Measurements from ENCODE around the gene TMEM187. TPM values are rescaled to one million over a fixed set of nuclear protein-coding genes. Genes with fewer than 3 reads are reported as not detected.

TMEM187 gene
- total RNA-seq, 1 experiment from 2014 or later = 9.4 TPM

DNA sequence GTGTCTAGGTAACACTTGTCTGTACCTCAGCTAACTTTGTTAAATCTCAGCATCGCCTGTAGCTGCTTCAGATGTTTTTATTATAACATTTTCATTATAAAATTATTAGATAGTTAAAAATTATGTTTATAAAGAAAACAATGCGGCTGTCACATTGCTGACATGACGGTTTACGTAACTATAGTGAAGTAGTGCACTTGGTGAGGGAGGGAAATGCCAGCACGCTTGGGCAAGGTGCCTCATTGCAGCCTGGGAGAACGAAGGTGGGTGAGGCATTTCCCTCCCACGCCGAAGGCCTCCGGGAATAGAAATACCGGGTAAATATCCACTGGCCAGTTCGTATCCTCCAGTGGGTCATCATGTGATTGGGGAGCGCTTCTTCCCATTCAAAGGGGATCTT lies 15.9 kb downstream of the TMEM187 start:
- CTCF ChIA-PET = no interaction called here
- intact Hi-C loops (cut with micrococcal nuclease; ENCODE audit: unreplicated experiment) = no loop called here
- H3K9me3 Mint-ChIP-seq (ENCODE audit: low read depth, unreplicated experiment) = peaks cover 3% of the 10 kb centered on the region
- BruUV-seq (replicated peaks) = no TSS peak
- no peaks in the 10 kb centered on the region for H3K36me3 Mint-ChIP-seq (ENCODE audit: insufficient read depth, unreplicated experiment)
- no peaks in the 10 kb centered on the region for H3K27me3 Mint-ChIP-seq (ENCODE audit: unreplicated experiment)
- DNase-seq = no peak
- no peak overlapping the region for H3K27ac Mint-ChIP-seq (ENCODE audit: unreplicated experiment)
- TF ChIP-seq, protein P1, sequence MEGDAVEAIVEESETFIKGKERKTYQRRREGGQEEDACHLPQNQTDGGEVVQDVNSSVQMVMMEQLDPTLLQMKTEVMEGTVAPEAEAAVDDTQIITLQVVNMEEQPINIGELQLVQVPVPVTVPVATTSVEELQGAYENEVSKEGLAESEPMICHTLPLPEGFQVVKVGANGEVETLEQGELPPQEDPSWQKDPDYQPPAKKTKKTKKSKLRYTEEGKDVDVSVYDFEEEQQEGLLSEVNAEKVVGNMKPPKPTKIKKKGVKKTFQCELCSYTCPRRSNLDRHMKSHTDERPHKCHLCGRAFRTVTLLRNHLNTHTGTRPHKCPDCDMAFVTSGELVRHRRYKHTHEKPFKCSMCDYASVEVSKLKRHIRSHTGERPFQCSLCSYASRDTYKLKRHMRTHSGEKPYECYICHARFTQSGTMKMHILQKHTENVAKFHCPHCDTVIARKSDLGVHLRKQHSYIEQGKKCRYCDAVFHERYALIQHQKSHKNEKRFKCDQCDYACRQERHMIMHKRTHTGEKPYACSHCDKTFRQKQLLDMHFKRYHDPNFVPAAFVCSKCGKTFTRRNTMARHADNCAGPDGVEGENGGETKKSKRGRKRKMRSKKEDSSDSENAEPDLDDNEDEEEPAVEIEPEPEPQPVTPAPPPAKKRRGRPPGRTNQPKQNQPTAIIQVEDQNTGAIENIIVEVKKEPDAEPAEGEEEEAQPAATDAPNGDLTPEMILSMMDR (IDR thresholded peaks at IDR 0.05; ENCODE audit: unreplicated experiment) = no peak
- H3K4me3 Mint-ChIP-seq (ENCODE audit: low read depth, unreplicated experiment) = no peak overlapping the region
- no peaks in the 10 kb centered on the region for H3K4me1 Mint-ChIP-seq (ENCODE audit: low read depth, unreplicated experiment)

DNA sequence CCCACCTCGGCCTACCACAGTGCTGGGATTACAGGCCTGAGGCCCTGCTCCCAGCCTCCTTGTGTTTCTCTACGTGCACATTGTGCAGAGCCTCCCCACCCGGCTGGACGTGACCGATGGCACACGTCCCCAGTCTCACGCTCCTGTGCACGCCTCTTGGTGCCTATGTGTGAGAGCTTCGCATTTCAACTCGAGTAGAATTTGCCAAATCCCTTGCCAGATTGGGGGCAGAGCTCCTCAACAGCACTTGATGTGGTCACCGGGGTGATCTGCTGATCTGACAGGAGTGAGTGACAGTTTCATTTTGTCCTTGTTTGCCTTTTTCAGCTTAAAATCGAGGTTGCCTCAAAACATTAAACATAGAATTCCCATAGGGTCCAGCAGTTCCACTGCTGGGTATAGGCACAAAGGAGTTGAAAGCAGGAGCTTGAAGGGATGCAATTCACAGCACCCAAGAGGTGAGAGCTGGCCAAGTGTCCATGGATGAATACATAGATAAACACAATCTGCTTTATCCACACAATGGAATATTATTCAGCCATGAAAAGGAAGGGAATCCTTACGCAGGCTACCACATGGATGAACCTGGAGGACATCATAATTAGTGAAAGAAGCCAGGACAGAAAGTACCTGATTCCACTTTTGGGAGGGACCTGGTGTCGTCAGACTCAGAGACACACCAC lies 17.6 kb downstream of the TMEM187 start:
- H3K27me3 Mint-ChIP-seq (ENCODE audit: unreplicated experiment) = no peaks in the 10 kb centered on the region
- CTCF ChIA-PET = no interaction called here
- intact Hi-C loops (cut with micrococcal nuclease; ENCODE audit: unreplicated experiment) = no loop called here
- no TSS peak for BruUV-seq (replicated peaks)
- H3K27ac Mint-ChIP-seq (ENCODE audit: unreplicated experiment) = no peak overlapping the region
- no peak overlapping the region for H3K4me3 Mint-ChIP-seq (ENCODE audit: low read depth, unreplicated experiment)
- no peaks in the 10 kb centered on the region for H3K36me3 Mint-ChIP-seq (ENCODE audit: insufficient read depth, unreplicated experiment)
- peaks cover 3% of the 10 kb centered on the region for H3K9me3 Mint-ChIP-seq (ENCODE audit: low read depth, unreplicated experiment)
- TF ChIP-seq, protein P1 (IDR thresholded peaks at IDR 0.05; ENCODE audit: unreplicated experiment) = no peak
- no peak for DNase-seq
- no peaks in the 10 kb centered on the region for H3K4me1 Mint-ChIP-seq (ENCODE audit: low read depth, unreplicated experiment)

DNA sequence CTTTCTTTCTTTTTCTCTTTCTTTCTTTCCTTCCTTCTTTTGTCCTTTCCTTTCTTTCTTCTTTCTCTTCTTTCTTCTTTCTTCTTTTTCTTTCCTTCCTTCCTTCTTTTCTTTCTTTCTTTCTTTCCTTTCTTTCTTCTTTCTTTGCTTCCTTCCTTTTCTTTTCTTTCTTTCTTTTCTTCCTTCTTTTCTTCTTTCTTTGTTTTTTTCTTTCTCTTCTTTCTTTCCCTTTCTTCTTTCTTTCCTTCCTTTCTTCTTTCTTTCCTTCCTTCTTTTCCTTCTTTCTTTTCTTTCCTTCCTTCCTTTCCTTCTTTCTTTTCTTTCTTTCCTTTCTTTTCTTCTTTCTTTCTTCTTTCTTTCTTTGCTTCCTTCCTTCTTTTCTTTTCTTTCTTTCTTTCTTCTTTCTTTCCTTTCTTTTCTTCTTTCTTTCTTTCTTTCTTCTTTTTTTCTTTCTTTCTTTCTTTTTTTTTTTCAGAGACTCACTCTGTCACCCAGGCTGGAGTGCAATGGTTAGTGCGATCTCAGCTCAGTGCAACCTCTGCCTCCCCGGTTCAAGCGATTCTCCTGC lies 18.5 kb downstream of the TMEM187 start:
- H3K9me3 Mint-ChIP-seq (ENCODE audit: low read depth, unreplicated experiment) = peaks cover 3% of the 10 kb centered on the region
- H3K27me3 Mint-ChIP-seq (ENCODE audit: unreplicated experiment) = no peaks in the 10 kb centered on the region
- no peaks in the 10 kb centered on the region for H3K36me3 Mint-ChIP-seq (ENCODE audit: insufficient read depth, unreplicated experiment)
- DNase-seq = no peak
- intact Hi-C loops (cut with micrococcal nuclease; ENCODE audit: unreplicated experiment) = no loop called here
- H3K4me1 Mint-ChIP-seq (ENCODE audit: low read depth, unreplicated experiment) = no peaks in the 10 kb centered on the region
- H3K4me3 Mint-ChIP-seq (ENCODE audit: low read depth, unreplicated experiment) = no peak overlapping the region
- H3K27ac Mint-ChIP-seq (ENCODE audit: unreplicated experiment) = no peak overlapping the region
- no TSS peak for BruUV-seq (replicated peaks)
- CTCF ChIA-PET = no interaction called here
- TF ChIP-seq, protein P1 (IDR thresholded peaks at IDR 0.05; ENCODE audit: unreplicated experiment) = no peak

DNA sequence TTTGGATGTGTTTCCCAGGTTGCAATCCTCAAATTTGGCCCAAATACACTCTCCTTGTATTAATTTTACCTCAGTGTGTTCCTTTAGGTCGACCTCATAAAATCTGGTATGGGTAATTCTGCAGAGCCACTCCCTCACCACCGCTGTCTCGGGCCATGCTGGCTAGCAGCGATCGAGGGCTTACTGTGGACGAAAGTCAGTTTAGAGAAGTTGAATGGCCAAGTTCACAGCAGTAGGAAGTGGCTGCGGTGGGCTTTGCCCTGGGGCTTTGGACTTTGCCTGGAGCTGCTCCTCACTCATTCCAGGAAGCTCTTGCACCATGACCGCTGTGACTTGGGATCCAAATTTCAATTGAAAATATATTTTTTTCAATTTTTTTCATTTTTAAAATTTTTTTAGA lies 19.6 kb downstream of the TMEM187 start:
- CTCF ChIA-PET = interaction anchor here (0.6 kb wide), 1 partner anchor 1259 kb away, joined by 6 read pairs; no protein-coding TSS in a partner anchor
- Mint-ChIP-seq H3K4me1 (ENCODE audit: low read depth, unreplicated experiment) (no peaks in the 10 kb centered on the region), H3K4me3 (ENCODE audit: low read depth, unreplicated experiment) (no peak overlapping the region), H3K36me3 (ENCODE audit: insufficient read depth, unreplicated experiment) (no peaks in the 10 kb centered on the region), H3K9me3 (ENCODE audit: low read depth, unreplicated experiment) (peaks cover 3% of the 10 kb centered on the region), H3K27me3 (ENCODE audit: unreplicated experiment) (no peaks in the 10 kb centered on the region), H3K27ac (ENCODE audit: unreplicated experiment) (no peak overlapping the region)
- BruUV-seq (replicated peaks) = no TSS peak
- TF ChIP-seq, protein P1 (IDR thresholded peaks at IDR 0.05; ENCODE audit: unreplicated experiment) = no peak
- intact Hi-C loops (cut with micrococcal nuclease; ENCODE audit: unreplicated experiment) = no loop called here
- DNase-seq = no peak
